GM21526 (cell line): Measurements from ENCODE around the gene ARID5B.
"Not testable (repeated sequence)": the region's sequence is repeated elsewhere in the genome, so short reads cannot be mapped to it uniquely, and the experiment has no call there.

ENCODE experiments used
- ATAC-seq: cut with Tn5 transposase; IDR thresholded peaks from one replicate; pipeline ENCODE4 v1.9.1; 2021; ENCODE audit warnings: moderate library complexity; ENCODE audit not compliant: unreplicated experiment, low FRiP score

Gene ARID5B, protein sequence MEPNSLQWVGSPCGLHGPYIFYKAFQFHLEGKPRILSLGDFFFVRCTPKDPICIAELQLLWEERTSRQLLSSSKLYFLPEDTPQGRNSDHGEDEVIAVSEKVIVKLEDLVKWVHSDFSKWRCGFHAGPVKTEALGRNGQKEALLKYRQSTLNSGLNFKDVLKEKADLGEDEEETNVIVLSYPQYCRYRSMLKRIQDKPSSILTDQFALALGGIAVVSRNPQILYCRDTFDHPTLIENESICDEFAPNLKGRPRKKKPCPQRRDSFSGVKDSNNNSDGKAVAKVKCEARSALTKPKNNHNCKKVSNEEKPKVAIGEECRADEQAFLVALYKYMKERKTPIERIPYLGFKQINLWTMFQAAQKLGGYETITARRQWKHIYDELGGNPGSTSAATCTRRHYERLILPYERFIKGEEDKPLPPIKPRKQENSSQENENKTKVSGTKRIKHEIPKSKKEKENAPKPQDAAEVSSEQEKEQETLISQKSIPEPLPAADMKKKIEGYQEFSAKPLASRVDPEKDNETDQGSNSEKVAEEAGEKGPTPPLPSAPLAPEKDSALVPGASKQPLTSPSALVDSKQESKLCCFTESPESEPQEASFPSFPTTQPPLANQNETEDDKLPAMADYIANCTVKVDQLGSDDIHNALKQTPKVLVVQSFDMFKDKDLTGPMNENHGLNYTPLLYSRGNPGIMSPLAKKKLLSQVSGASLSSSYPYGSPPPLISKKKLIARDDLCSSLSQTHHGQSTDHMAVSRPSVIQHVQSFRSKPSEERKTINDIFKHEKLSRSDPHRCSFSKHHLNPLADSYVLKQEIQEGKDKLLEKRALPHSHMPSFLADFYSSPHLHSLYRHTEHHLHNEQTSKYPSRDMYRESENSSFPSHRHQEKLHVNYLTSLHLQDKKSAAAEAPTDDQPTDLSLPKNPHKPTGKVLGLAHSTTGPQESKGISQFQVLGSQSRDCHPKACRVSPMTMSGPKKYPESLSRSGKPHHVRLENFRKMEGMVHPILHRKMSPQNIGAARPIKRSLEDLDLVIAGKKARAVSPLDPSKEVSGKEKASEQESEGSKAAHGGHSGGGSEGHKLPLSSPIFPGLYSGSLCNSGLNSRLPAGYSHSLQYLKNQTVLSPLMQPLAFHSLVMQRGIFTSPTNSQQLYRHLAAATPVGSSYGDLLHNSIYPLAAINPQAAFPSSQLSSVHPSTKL

DNA sequence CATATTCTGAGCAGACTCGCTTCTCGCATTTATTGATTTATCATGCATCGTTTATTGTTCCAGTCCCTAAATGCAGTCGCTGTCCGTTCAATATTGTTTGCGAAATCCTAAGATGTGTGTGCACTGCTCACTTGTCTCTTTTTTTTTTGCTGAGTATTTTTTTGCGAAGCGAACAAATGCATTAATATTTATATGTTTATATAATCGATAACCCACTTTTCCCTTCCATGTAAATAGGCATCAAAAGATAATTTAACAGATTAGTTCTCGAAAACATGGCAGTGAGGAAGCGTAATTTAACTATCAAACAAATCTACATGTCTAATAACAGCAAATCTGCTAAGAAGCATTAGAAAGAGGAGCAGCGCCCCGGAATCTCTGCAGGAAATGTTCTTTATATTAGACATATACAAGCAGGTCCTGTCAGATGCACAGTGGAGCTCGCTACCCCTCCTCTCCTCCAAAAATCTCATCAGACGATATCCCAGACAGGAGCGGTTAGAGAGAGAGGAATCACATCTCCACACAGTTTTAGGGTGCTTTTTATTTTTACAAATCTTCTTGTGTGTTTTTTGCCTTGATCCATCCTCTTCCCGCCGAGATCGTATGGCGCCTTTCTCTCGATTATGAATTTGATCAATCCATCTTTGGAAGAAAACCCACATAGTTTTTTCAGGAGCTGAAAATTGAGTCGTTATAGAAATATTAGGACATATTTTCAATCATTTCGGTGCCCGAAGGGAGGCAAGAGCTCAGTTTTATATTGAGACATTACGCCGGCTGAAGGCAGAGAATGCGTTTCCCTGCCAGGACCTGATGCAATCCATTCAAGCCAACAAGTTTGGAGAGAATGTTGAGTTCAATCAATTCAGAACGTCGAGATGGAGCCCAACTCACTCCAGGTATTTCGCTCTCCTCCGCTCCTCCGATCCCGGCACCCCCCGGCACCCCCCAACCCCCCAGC lies at the start of gene ARID5B:
Gene ARID5B (plus strand): TSS at position 871 of the 964 bp plus-strand sequence. CDS start 11 bp downstream, at position 882.
- no peak for ATAC-seq

DNA sequence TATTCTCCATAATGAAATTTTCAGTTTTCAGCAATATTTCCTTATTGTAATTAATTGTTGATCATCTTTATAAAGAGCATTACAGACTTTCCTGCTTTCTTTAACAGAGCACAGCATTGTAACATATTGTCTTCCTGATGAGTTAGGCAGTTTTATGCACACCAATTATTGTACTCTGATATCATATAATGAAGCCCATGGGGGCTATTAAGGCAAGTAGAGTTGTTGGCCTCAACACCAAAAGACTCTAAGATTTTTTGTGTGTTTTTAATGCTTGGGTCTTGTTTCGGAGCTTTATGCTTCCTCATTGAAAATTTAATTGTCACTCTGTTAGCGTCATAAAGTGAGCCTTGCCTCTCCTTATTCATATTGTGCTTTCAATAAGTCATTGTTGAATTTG lies 49.2 kb upstream of the ARID5B start:
- ATAC-seq, result no peak

DNA sequence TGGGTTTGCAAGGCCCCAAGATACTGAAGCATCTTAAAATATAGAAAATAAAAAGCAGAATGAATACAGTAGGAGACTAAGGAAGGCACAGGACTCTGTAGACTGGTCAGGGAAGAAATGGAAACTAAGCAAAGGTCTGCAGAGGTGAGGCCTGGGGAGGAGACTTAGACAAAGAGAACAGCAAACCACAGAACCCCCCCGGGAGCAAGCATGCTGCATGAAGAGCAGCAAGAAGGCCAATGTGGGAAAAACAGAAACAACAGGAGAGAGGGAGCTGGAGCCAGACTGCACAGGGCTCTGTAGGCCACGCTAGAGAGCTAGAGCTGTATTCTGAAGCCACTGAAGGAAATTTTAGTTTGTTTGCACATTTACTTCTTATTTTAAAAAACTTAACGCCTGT lies 45.7 kb upstream of the ARID5B start:
- ATAC-seq, result no peak

DNA sequence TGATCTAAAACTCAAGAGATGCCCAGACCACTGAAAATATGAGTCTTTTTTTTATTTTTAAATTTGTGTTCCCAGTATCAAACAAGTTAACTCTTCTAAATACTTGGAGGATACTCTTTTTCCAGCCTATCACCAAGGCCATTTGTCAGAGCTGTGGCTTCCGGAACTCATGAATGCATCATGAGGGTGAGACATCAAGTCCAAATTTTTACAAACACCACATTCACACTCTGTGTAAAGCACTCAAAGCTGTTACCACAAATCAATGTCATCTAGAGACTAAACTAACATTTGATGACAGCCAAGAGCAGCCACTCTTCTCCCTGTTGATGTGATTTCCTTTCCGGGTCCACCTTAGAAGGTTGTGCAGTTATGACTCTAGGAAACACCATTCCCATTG lies 43.8 kb upstream of the ARID5B start:
- no peak for ATAC-seq

DNA sequence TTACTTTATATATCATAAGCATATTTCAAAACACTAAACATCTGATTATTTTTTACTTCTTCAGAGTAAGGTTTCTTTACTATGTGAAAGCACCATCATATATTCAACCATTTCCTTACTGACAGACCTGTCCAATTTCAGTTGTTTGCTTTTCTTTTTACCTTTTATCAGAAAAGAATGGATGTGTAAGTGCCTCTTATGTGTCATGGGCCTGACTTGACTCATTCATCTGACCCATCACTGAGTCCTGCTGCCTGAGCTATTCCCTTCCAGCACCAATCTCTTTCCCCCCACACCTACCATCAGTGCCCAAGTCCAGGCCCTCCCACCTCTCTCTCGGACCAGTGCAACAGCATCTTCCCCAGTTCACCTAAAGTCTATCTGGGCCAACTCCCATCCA lies 41.7 kb upstream of the ARID5B start:
- no peak for ATAC-seq

DNA sequence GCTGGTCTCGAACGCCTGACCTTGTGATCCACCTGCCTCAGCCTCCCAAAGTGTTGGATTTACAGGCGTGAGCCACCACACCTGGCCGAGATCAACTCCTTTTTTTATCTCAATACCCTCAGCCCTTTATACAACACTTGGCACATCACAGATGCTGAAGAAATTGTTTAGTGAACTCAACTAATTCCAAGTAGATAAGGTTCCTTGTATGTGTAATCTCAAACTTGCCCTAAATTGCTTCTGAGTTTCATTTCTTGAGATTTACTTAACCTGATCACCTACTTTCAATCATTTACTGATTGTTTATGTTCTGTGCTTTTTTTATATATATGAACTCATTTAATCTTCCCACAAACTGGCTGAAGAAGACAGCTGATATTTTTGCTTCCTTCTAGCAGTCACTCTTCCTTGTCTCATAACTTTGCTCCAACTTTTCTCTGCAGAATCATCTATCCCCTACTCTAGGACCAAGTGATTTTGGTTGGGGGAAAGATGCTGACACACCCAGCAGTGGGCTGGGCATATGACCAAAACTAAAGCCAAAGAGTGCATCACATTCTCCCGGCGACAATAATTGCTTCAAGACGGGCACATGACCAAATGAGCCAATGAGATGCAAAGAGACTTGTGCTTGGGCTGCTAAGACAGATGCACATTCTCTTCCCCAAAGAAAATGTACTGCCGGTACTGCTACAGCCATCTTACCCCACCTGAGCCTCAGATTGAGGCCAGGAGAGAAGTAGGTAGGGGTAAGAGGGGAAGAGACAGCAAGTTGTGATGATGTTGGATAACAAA lies 40.3 kb upstream of the ARID5B start:
- no peak for ATAC-seq

DNA sequence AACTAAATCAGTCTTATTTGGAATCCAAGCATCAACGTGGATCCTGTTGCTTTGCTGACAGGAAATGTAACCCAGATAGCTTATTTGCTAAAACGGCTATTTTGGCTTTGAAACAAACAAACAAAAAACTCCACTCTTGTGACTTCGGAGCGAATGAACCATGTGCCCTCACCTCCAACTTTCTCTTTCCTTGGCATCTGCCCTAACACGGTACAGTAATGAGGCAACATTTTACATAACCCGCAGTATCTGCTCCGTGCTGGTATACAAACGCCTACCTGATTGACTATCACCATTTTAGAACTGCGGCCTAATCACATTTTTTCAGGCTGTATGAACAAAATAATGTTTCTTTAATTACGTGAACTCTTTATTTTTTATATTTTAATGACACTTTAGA lies 37.5 kb upstream of the ARID5B start:
- ATAC-seq, result no peak

DNA sequence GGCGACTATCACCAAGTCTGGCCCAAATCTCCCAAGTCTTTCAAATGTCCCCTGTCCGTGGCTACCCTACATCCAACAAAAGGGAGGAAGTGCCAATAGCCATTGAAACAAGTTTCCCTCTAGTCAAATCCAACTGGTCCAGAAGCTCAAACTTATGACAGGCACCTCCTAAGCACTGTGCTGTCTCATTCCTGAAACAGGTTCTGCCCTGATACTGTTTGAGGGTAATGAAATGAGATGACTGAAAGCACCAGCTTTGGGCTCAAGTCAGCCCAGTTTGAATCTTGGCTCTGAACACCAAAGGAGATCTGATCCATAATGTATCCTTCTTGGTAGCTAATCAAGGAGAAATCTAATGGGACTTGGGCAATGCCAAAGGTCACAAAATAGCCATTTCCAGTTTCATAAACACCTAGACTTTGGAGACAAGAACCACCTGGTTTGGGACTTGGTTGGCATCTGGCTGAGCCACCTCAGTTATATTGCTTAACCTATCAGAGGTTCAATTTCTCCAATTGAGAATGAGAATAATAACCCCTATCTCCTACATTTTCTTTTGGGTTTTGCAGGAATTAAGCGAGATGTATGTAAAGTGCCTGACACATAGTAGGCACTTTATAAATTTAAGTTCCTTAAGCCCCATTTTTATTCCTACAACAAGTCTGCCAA lies 34.7 kb upstream of the ARID5B start:
- no peak for ATAC-seq

DNA sequence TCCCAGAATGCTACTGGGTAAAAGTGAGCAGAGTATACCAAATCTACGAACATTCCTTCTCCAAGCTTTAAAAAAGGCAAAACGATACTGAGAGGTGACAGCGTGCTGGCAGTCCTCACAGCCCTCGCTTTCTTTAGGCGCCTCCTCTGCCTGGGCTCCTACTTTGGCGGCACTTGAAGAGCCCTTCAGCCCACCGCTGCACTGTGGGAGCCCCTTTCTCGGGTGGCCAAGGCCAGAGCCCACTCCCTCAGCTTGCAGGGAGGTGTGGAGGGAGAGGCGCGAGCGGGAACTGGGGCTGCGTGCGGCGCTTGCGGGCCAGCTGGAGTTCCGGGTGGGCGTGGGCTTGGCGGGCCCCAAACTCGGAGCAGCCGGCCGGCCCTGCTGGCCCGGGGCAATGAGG lies 34.1 kb upstream of the ARID5B start:
- not testable (repeated sequence) for ATAC-seq

DNA sequence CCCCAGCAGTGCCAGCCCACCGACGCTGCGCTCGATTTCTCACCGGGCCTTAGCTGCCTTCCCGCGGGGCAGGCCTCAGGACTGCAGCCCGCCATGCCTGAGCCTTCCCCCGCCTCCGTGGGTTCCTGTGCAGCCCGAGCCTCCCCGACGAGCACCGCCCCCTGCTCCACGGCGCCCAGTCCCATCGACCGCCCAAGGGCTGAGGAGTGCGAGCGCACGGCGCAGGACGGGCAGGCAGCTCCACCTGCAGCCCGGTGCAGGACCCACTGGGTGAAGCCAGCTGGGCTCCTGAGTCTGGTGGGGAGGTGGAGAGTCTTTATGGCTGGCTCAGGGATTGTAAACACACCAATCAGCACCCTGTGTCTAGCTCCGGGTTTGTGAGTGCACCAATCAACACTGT lies 33.7 kb upstream of the ARID5B start:
- ATAC-seq, result not testable (repeated sequence)

DNA sequence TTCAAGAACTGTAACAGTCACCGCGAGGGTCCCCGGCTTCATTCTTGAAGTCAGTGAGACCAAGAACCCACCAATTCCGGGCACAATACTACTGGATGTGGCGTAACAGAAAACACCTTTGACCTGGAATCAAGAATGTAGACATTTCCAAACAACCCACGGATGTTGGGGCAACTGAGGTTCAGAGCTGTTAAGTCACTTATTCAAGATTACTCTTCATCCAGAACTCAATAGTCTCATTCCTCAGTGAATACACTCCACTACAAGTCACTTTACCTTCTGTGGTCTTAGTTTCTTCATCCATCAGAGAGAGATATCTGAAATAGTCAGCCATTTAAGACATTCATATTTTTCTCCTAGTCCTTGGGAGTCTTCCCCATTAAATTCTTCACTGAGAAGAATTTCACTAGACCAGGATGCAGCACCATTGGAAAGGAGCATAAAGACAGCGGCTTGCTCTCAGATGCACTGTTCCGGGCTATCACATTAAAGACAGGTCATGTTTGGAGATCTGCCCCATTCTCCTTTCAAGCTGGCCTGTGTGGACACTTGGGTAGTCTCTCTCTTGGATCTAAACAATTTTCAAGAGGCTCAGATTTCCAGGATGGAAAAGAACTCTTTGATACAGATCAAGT lies 32.3 kb upstream of the ARID5B start:
- no peak for ATAC-seq

DNA sequence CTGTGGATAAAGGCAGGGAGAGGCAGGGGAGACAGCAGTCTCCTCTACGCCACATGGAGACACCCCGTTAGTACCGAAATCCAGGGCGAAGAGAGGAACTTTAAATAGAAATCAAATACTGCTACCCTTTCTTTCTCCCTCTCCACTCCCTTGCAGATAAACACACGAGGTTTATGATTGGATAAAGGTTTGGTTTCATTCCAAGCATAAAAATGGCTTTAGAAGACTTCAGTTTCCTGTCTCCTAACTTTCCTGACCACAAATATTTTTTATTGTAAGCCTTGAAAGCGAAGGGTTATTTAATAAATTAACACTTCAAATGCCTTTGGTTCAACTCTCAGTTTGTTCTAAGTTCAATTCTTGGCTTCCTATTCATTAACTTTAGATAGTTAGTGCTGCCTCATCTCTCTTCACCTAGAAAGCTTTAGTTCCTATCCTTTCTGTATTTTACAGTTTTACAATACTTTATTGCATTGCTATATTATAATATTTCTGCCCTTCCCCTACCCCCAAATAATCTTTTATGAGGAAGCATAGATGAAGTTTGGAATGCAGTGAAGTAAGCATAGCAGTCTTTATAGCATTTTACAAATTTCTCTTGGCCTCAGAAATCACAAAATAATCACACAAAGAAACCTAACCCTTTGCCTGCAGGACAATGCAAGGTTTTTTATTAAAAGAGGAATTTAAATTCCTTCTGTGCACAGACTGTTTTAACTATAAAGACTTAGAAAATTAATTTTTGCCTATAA lies 31.5 kb upstream of the ARID5B start:
- no peak for ATAC-seq

DNA sequence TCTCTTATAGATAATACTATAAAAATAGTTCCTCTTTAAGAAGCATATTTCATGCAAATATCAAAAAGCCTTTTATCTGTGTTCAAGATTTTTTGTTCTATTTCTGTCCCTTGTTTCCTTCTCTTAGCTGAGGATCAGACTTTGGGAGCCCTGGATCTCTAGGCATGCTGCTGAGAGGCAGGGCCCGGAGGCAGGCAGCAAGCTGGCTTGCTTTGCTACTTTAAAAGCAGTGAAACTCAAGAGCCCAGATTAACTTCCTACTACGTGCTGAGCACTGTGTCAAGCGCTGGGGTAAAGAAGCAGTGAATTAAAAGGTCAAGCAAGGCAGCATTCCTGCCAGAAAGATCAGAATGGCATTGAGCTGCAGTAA lies 31.0 kb upstream of the ARID5B start:
- ATAC-seq, result no peak

DNA sequence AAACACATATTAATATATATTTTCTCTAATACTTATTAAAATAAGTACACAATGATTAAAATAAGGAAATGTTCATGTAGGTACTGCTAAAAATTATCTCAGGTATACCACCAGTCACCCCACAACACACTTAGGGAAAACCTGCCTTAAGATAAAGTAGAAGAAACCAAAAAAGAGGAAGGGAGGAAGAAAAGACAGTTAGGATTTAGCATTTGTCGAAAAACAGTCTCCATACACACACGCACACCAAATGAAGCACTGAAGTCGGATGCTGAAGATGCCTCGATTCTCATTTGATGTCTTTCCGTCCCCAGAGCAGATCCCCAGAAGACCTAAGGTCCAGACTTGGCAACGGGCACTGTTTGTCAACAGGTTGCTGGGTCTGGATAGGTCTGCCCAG lies 30.0 kb upstream of the ARID5B start:
- ATAC-seq, result no peak

DNA sequence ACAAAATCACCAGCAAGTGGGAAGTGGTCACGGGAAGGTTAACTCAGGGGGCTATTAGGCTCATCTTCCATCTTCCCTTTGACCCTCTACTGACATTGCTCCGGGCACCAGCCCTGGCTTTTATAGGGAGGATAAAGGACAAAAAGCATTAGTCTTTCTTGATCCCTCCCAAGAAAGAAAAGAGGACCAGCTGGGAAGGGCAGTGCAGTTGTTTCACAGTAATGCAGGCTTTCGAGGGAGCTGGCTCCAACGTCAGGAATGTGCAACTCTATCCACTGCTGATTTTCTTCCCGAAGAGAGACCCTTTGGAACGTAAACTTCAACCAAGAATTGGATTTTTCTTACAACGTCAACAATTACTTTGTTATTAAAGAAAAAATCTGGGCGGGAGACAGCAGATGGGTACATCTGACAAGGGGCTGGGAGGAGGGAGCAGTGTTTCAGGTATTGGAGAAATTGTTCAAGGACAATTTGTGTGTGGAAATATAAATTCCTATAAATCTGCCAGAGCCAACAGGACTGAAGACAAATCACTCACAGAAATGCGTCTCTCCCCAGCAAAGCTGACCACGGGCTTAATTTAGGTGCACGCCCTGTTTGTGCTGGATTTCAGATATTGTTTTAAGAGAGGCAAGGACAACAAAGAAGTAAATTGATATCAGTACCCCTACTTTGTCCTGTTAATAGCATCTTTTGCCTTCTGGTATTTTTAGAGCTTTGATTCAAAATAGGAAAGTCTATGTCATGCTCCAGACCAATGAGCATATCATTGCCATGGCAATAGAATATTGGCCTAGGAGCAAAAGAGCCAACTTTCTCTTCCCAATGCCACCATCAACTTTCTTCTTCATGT lies 23.4 kb upstream of the ARID5B start:
- no peak for ATAC-seq

DNA sequence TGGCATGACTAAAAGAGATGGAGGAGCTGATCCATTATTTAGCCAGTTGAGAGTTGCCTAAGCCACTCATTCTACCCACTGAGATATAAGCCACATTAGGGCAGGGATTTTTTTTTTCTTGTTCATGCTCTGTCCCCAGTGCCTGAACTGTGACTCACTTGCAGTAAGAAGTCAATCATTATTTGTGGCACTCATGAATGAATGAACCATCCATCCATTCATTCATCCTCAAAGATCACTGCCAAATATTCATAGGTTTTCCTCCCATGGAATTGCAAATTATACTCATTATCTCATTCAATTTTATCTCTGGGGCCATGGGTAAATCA lies 22.8 kb upstream of the ARID5B start:
- ATAC-seq, result no peak
